Sigmoid colon (tissue), 7 donors: ENCODE data around the gene GPR119. TPM values are rescaled to one million over a fixed set of nuclear protein-coding genes. Genes with fewer than 3 reads are reported as not detected.
"Not testable (repeated sequence)": the region's sequence is repeated elsewhere in the genome, so short reads cannot be mapped to it uniquely, and the experiment has no call there.

Experiments
- DNase-seq: peaks from one replicate; pipeline ENCODE4 v3.0.0-alpha.2; 2019
- H3K27ac ChIP-seq, 4 donors: fragments of 200-600 bp; sonication (generic); one replicate each; pipeline ENCODE4 v1.5.1; 2016 to 2019; ENCODE audit warnings: mild to moderate bottlenecking in 1 of 4
- H3K27me3 ChIP-seq, 3 donors: fragments of 200-600 bp; sonication (generic); one replicate each; pipeline ENCODE4 v1.5.1; 2019; ENCODE audit warnings: mild to moderate bottlenecking in 1 of 3
- H3K36me3 ChIP-seq, 4 donors: fragments of 200-600 bp; sonication (generic); one replicate each; pipeline ENCODE4 v1.5.1; 2016 to 2019
- H3K4me1 ChIP-seq, 4 donors: fragments of 200-600 bp; sonication (generic); one replicate each; pipeline ENCODE4 v1.5.1; 2017 to 2019
- H3K4me3 ChIP-seq, 4 donors: fragments of 200-600 bp; sonication (generic); one replicate each; pipeline ENCODE4 v1.5.1; 2017 to 2019; ENCODE audit warnings: mild to moderate bottlenecking in 2 of 4, moderate library complexity in 1 of 4
- H3K9me3 ChIP-seq, 4 donors: fragments of 200-600 bp in 3 of 4; sonication (generic) in 3 of 4; one replicate each; pipeline versions ENCODE4 v1.5.1 to v1.6.1; 2013 to 2019
- EP300 ChIP-seq, 4 donors: sonication (generic); formaldehyde crosslinking; IDR thresholded peaks; one replicate each; pipeline ENCODE4 v1.6.1; 2017; ENCODE audit warnings: antibody characterized with exemption in 4 of 4
- POLR2A ChIP-seq, 2 donors: fragments of 450-650 bp; IDR thresholded peaks; one replicate each; pipeline ENCODE4 v1.6.1; 2016; ENCODE audit warnings: antibody characterized with exemption in 2 of 2, mild to moderate bottlenecking in 2 of 2, moderate library complexity in 2 of 2
- POLR2AphosphoS5 ChIP-seq, 4 donors: sonication (generic); formaldehyde crosslinking; IDR thresholded peaks; one replicate each; pipeline ENCODE4 v1.6.1; 2017; ENCODE audit warnings: antibody characterized with exemption in 4 of 4
- WGBS, 2 donors: extraction: QIAGEN DNeasy Blood & Tissue Kit; methylation state at CpG; one replicate each; pipeline ENCODE4 v1.1.7; 2013; 5-methylcytosine and 5-hydroxymethylcytosine counted together
- intact Hi-C: fragments of 100-400 bp; cut with DNase I; formaldehyde crosslinking; loops from one replicate; pipeline ENCODE4 v1.15.1; 2023
- polyA plus RNA-seq, 3 donors: library from polyadenylated mRNA; stranded (reverse); fragments of 200-250 nt; gene quantifications; one replicate each; pipeline ENCODE4 v1.2.3, GENCODE V29; 2013
- total RNA-seq, 4 donors: library from RNA; depleted of rRNA; stranded (reverse); fragments of >200 nt; gene quantifications; one replicate each; pipeline ENCODE4 v1.1.0, GENCODE V29; 2016
- TF ChIP-seq, protein P1 (sequence below), 4 experiments: fragments of 450-650 bp in 3 of 4; fragments of 200-600 bp in 1 of 4; IDR thresholded peaks; one replicate each; pipeline ENCODE4 v1.5.1; 2016 to 2019; ENCODE audit warnings: antibody characterized with exemption in 4 of 4, mild to moderate bottlenecking in 3 of 4, moderate library complexity in 2 of 4
- donor health status: healthy with polysubstance abuse.
- donor health status: Bipolar disorder and iron deficiency.
- donor health status: healthy.

The GPR119 gene
- total and polyA plus RNA-seq, 7 donors = not detected

DNA sequence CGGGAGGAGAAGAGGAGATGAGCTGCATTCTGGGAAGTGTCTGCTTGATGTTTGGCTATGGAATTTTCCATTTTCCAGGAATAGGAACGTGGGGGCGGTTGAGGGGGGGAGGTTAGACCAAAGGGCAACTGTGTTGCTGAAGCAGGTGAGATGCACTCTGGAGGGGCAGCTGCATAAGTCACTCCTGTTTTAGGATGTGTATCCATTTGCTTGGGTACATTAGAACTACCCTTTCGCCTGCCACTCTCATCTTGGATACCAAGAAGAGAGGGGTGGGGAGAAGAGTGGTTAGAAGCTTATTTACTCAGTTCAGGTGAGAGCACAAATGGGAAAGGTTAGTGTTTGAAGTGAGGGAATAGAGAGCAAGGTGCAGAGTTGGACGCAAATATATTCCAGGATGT, 934 bp upstream of the GPR119 start:
- no peak overlapping the region for H3K27ac ChIP-seq
- no peaks in the 10 kb centered on the region for H3K27me3 ChIP-seq
- no peaks in the 10 kb centered on the region for H3K9me3 ChIP-seq
- no peaks in the 10 kb centered on the region for H3K36me3 ChIP-seq
- H3K4me3 ChIP-seq = no peak overlapping the region
- no peak for DNase-seq
- no peaks in the 10 kb centered on the region for H3K4me1 ChIP-seq
- intact Hi-C loops = no loop called here
- 64 to 76% methylated on average over 5 of the region's 5 CpGs for WGBS, 2 donors
- TF ChIP-seq, protein P1, sequence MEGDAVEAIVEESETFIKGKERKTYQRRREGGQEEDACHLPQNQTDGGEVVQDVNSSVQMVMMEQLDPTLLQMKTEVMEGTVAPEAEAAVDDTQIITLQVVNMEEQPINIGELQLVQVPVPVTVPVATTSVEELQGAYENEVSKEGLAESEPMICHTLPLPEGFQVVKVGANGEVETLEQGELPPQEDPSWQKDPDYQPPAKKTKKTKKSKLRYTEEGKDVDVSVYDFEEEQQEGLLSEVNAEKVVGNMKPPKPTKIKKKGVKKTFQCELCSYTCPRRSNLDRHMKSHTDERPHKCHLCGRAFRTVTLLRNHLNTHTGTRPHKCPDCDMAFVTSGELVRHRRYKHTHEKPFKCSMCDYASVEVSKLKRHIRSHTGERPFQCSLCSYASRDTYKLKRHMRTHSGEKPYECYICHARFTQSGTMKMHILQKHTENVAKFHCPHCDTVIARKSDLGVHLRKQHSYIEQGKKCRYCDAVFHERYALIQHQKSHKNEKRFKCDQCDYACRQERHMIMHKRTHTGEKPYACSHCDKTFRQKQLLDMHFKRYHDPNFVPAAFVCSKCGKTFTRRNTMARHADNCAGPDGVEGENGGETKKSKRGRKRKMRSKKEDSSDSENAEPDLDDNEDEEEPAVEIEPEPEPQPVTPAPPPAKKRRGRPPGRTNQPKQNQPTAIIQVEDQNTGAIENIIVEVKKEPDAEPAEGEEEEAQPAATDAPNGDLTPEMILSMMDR (IDR thresholded peaks at IDR 0.05) = no peak
- TF ChIP-seq POLR2A (IDR thresholded peaks at IDR 0.05) (no peak), EP300 (IDR thresholded peaks at IDR 0.05) (no peak), POLR2AphosphoS5 (IDR thresholded peaks at IDR 0.05) (no peak)

GRCh38 chrX:130378024-130378669, 7.3 kb downstream of the GPR119 start:
- Histone ChIP-seq H3K36me3 (no peaks in the 10 kb centered on the region), H3K4me3 (no peak overlapping the region), H3K9me3 (no peaks in the 10 kb centered on the region), H3K27me3 (no peaks in the 10 kb centered on the region), H3K4me1 (no peaks in the 10 kb centered on the region), H3K27ac (no peak overlapping the region)
- intact Hi-C loops = no loop called here
- TF ChIP-seq, protein P1 (IDR thresholded peaks at IDR 0.05) = no peak
- TF ChIP-seq POLR2AphosphoS5 (IDR thresholded peaks at IDR 0.05) (no peak), EP300 (IDR thresholded peaks at IDR 0.05) (no peak), POLR2A (IDR thresholded peaks at IDR 0.05) (no peak)
- WGBS, 2 donors = 8 to 41% methylated on average over 5 of the region's 5 CpGs
- no peak for DNase-seq

DNA sequence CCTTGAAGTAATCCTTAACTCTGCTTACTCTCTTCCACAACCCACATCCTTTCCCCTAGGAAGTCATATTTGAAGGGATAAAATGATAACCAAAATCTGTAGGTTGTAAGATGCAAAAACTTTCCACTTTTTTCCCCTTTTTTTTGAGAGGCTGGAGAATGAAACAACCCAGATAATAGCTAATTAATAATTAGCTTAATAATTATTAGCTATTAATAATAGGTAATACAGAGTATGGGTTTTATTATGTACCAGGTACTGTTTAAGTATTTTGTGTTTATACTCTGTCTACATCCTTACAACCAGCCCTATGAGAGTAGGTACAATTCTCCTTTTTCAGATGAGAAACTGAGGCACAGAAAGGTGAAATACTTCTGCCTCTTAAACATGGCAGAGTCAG, 9.4 kb downstream of the GPR119 start:
- intact Hi-C loops = no loop called here
- Histone ChIP-seq H3K4me1 (no peaks in the 10 kb centered on the region), H3K27ac (no peak overlapping the region), H3K36me3 (no peaks in the 10 kb centered on the region), H3K4me3 (no peak overlapping the region), H3K27me3 (no peaks in the 10 kb centered on the region), H3K9me3 (no peaks in the 10 kb centered on the region)
- TF ChIP-seq POLR2AphosphoS5 (IDR thresholded peaks at IDR 0.05) = no peak
- TF ChIP-seq POLR2A (IDR thresholded peaks at IDR 0.05) = no peak
- no peak for TF ChIP-seq EP300 (IDR thresholded peaks at IDR 0.05)
- no peak for DNase-seq

DNA sequence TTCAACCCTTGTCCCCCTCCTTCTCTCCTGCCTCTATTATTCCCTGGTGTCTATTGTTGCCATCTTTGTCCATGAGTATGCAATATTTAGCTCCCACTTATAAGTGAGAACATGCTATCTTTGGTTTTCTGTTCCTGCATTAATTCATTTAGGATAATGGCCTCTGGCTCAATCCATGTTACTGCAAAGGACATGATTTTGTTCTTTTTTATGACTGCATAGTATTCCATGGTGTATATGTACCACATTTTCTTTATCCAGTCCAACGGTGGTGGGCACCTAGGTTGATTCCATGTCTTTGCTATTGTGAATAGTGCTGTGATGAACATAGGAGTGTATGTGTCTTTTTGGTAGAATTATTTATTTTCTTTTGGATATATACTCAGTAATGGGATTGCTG, 33.4 kb downstream of the GPR119 start:
- H3K36me3 ChIP-seq, H3K9me3 ChIP-seq, H3K4me1 ChIP-seq, H3K27me3 ChIP-seq, H3K27ac ChIP-seq, intact Hi-C loops, DNase-seq, H3K4me3 ChIP-seq: not testable (repeated sequence)
- WGBS, 2 donors = 93 to 100% methylated on average over 1 of the region's 1 CpG

GRCh38 chrX:130351567-130351966, 33.9 kb downstream of the GPR119 start:
- peaks cover 0 to 7% (median 0%) of the 10 kb centered on the region in 4 donors for H3K36me3 ChIP-seq
- H3K9me3 ChIP-seq = no peaks in the 10 kb centered on the region
- no peak for DNase-seq
- no peaks in the 10 kb centered on the region for H3K4me1 ChIP-seq
- TF ChIP-seq, protein P1 (IDR thresholded peaks at IDR 0.05) = no peak
- no peak for TF ChIP-seq POLR2A (IDR thresholded peaks at IDR 0.05)
- no peak for TF ChIP-seq POLR2AphosphoS5 (IDR thresholded peaks at IDR 0.05)
- TF ChIP-seq EP300 (IDR thresholded peaks at IDR 0.05) = no peak
- no peak overlapping the region for H3K27ac ChIP-seq
- no peak overlapping the region for H3K4me3 ChIP-seq
- 94 to 97% methylated on average over 3 of the region's 3 CpGs for WGBS, 2 donors
- no peaks in the 10 kb centered on the region for H3K27me3 ChIP-seq
- intact Hi-C loops = no loop called here

DNA sequence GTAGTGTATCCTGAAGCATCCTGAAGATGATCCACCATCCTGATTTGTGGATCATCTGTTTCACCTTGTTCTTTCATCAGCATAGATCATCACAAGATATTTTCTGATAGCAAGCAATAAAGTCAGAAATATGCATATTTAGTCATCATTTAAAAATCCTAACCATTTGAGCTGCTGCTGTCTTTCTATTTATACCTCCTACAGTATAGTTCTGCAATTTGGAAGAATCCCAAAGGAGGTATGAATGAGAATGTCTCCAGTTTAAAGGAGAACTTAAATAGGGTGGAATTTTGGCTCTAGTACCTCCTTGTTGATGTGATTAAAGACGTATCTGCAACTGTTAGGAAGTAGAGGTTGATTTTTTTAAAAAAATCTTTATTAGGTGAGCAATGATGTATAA, 38.2 kb downstream of the GPR119 start:
- no peaks in the 10 kb centered on the region for H3K4me1 ChIP-seq
- TF ChIP-seq, protein P1 (IDR thresholded peaks at IDR 0.05) = no peak
- TF ChIP-seq POLR2A (IDR thresholded peaks at IDR 0.05) (no peak), POLR2AphosphoS5 (IDR thresholded peaks at IDR 0.05) (no peak), EP300 (IDR thresholded peaks at IDR 0.05) (no peak)
- H3K4me3 ChIP-seq = no peak overlapping the region
- 68 to 85% methylated on average over 1 of the region's 1 CpG for WGBS, 2 donors
- H3K27me3 ChIP-seq = no peaks in the 10 kb centered on the region
- H3K27ac ChIP-seq = no peak overlapping the region
- H3K36me3 ChIP-seq = peaks cover 0 to 7% (median 0%) of the 10 kb centered on the region in 4 donors
- intact Hi-C loops = no loop called here
- H3K9me3 ChIP-seq = no peaks in the 10 kb centered on the region
- no peak for DNase-seq
